GM12875 (cell line): Measurements from ENCODE around the gene MYO9A.

Experiments used
- H3K4me3 ChIP-seq: one replicate; pipeline ENCODE4 v1.5.1; 2011; ENCODE audit warnings: low read depth, low read length, control low read depth
- TF ChIP-seq, protein P1 (sequence below): IDR thresholded peaks from 2 replicates; pipeline ENCODE4 v1.5.1; 2011; ENCODE audit warnings: low read depth, mild to moderate bottlenecking, control low read depth, inconsistent platforms, low read length, moderate library complexity, borderline replicate concordance; ENCODE audit not compliant: insufficient read depth

Gene MYO9A

DNA sequence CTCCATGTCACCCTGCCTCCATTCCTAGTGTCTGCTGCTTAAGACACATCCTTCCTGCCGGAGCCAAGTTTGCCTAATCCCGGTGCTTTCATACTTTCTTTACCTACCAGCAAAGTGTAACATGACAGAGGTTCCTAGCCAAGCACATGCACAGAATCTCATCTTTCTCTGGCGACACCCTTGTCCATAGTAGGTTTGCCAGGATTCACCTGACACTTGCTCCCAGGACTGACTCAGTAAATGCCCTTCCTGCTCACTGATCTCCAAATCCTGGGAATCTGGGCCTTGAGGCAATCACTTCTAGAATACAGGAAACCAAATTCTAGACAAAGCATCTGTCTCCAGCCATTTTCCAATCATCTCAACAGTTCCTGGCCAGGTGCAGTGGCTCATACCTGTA lies 317.8 kb downstream of the MYO9A start:
- H3K4me3 ChIP-seq: no peak overlapping the region
- TF ChIP-seq, protein P1, sequence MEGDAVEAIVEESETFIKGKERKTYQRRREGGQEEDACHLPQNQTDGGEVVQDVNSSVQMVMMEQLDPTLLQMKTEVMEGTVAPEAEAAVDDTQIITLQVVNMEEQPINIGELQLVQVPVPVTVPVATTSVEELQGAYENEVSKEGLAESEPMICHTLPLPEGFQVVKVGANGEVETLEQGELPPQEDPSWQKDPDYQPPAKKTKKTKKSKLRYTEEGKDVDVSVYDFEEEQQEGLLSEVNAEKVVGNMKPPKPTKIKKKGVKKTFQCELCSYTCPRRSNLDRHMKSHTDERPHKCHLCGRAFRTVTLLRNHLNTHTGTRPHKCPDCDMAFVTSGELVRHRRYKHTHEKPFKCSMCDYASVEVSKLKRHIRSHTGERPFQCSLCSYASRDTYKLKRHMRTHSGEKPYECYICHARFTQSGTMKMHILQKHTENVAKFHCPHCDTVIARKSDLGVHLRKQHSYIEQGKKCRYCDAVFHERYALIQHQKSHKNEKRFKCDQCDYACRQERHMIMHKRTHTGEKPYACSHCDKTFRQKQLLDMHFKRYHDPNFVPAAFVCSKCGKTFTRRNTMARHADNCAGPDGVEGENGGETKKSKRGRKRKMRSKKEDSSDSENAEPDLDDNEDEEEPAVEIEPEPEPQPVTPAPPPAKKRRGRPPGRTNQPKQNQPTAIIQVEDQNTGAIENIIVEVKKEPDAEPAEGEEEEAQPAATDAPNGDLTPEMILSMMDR: no peak

DNA sequence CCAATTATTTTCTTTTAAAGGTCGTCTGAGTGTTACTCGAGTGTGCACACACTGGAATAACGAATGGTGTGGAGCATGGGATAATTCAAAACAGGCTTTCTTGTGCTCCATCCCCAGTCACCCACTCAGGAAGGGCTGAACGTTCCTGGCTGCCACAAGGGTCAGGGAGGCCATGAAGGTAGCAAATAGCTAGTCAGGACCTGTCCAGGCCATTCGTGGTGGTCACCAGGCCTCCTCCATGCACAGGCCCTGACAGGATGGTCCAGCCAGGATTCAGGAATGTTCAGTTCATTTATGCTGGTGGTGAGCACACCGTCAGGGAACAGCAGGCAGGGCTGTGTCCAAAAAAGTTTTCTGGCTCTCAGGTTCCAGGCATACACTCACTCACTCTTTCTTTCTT lies 319.3 kb downstream of the MYO9A start:
- H3K4me3 ChIP-seq: no peak overlapping the region
- TF ChIP-seq, protein P1: no peak

DNA sequence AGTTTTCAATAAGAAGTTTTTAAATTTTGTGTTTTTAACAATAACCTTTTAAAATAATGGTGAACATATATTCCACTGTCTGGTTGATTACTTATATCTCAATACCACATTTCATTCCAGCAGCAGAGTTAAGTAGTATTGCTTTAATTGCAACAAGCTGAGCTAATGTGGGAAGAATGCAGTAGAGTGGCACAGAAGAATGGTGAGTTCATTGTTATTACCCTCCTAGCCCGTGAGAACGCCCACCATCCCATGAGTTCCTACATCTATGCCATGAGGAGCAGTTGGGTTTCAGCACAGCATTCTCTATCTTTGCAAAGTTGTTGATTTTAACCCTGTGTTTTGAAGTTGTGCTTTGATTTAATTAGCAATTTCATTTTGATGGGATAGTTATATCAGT lies 325.4 kb downstream of the MYO9A start:
- TF ChIP-seq, protein P1: no peak
- H3K4me3 ChIP-seq: no peak overlapping the region

DNA sequence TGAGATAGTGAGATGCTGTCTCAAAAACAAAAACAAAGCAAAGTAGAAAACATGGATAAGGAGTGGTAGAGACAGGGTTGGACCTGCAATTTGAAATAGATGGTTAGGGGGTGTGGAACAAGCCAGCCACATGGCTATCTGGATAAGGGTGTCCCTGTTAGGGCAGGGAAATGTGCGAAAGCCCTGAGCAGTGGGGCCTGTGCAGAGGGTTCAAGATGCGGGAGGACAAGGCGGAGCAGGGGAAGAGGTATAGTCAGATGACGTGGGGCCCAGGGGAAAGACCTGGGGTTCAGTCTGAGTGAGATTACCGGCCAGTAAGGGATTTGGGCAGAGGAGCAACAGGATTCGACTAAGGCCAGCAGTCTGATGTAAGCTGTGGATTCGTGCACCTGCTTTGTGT lies 326.0 kb downstream of the MYO9A start:
- H3K4me3 ChIP-seq: no peak overlapping the region
- TF ChIP-seq, protein P1: no peak

DNA sequence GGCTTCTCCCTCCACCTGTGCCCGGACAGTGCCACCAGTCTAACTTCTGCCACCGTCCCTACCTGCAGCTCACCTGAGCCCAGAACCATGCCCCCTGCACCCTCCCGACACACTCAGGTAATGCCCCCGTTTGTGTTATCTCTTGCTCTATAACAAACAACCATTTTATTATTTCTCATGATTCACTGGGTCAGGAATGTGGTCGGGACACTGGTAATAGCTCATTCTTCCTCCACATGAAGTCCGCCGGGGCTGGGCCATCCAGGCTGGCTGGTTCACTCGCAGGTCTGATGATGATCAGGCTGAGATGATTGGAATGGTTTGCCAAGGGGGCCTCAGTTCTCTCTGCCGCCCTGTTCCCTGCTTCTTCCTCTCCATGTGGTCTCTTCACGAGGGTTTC lies 327.9 kb downstream of the MYO9A start:
- H3K4me3 ChIP-seq: no peak overlapping the region
- TF ChIP-seq, protein P1: no peak

DNA sequence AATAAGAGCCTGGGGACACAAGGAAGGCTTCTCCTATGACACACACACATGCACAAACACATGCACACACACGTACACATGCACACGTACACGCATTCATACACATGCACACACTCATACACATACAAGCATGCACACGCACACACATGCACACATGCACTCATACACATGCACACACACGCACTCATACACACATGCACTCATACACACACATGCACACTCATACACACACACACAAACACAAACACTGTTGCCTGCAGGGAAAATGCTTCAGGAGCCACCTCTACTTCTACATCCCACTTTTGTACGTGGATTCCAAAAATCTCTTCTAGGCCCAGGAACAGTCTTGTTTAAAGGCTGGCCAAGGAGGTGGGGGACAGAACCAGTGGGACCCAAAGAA lies 328.3 kb downstream of the MYO9A start:
- TF ChIP-seq, protein P1: no peak
- H3K4me3 ChIP-seq: no peak overlapping the region

DNA sequence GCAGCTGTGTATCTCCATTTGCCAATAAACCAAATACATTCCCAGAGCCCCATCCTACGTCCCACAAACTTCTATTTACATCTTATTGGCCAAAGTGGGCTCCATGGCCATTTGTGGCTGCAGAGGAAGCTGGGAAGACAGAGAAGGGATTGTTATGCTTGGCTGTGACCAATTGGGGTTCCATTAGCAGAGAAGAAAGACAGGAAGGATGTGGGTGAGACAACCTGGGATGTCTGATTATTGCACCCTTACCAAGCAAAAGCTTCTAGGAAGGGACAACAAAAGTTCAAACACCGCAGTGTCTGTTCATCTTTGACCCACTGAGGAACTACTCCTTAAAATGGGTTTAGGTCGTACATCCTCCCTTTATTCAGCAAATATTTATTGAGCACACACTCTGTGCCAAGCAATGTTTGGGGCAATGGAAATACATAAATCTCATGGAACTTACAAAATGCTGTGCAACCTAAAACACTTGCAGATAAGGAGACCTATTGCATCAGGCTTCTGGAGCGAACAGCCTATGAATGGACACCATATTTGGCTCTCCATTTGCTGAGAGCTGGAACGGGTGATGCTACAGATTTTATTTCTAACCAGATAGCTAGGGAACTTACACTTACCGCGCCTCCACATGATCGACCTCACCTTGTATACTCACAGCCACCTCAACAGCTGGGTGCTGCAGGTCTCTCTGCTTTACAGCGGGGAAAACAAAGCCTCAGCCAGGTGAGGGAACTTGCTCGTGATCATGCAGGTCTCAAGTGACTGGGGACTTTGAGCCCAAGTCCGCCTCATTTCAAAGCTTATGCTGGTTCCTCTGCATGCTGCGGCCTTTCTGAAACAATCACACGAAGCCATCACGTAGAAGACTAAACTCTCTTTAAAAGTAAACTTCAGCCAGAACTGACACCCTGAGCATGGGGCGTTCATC lies 329.0 kb downstream of the MYO9A start:
- TF ChIP-seq, protein P1: no peak
- H3K4me3 ChIP-seq: no peak overlapping the region
